RPMI7951 (cell line): ENCODE measurements around the gene PHF20. TPM values are rescaled to one million over a fixed set of nuclear protein-coding genes. Genes with fewer than 3 reads are reported as not detected.
"Not testable (repeated sequence)": the region's sequence is repeated elsewhere in the genome, so short reads cannot be mapped to it uniquely, and the experiment has no call there.

Source experiments
- DNase-seq: peaks from one replicate; pipeline ENCODE4 v3.0.0-alpha.2; 2012; ENCODE audit warnings: low read depth
- total RNA-seq: library from RNA; depleted of rRNA; stranded (reverse); fragments of >200 nt; shearing (Covaris generic); gene quantifications from 2 replicates; pipeline ENCODE4 v1.2.3, GENCODE V29; 2014; rRNA removed

Gene PHF20
- total RNA-seq, 1 experiment from 2014 or later: 60.0 TPM

- DNase-seq: no peak
These were observed 202.4 kb downstream of the PHF20 start for GRCh38 chr20:35974256-35974655.

GRCh38 chr20:35975576-35976373 is 204.0 kb downstream of the PHF20 start:
- no peak for DNase-seq

GRCh38 chr20:35978041-35978513 is 206.3 kb downstream of the PHF20 start:
- no peak for DNase-seq

DNA sequence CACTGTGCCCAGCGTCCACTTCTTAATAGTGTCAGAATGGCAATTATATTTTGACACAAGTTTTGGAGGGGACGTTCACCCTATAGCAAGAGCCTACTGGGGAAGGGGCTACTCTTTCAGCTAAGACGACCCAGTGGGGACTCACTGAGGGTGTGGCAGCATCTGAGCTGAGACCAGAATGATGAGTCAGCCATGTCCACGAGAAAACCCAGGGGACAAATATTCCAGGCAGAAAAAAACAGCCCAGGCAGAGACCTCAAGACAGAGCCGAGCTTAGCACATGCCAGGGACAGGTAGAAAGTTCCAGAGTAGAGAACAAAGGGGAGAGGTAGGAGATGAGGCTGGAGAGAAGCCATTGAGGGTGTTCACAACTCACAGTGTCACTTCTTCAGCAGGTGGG is 207.7 kb downstream of the PHF20 start:
- peak; percentile 19 for DNase-seq

GRCh38 chr20:35981969-35982368 is 210.2 kb downstream of the PHF20 start:
- DNase-seq: no peak

DNA sequence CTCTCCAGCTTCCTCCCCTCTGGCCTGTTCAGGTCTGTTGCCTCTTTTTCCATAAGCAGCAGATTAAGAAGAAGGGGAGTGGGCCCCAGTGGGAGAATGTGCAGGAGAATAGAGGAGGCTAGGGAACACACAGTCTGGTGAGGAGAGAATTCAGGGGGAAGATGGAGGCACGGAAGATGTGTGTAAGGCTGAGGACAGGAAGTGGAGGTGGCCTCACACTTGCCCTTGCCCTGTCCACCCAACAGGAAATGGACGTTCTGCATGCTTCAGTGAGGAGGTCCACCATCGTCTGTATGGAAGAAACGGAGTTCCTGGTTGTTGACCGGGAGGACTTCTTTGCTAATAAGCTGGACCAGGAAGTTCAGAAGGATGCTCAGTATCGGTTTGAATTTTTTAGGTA is 212.6 kb downstream of the PHF20 start:
- DNase-seq: no peak

- no peak for DNase-seq
These were observed 214.0 kb downstream of the PHF20 start for GRCh38 chr20:35985806-35986205.

GRCh38 chr20:35988910-35989463 is 217.2 kb downstream of the PHF20 start:
- peak; percentile 47 for DNase-seq

DNA sequence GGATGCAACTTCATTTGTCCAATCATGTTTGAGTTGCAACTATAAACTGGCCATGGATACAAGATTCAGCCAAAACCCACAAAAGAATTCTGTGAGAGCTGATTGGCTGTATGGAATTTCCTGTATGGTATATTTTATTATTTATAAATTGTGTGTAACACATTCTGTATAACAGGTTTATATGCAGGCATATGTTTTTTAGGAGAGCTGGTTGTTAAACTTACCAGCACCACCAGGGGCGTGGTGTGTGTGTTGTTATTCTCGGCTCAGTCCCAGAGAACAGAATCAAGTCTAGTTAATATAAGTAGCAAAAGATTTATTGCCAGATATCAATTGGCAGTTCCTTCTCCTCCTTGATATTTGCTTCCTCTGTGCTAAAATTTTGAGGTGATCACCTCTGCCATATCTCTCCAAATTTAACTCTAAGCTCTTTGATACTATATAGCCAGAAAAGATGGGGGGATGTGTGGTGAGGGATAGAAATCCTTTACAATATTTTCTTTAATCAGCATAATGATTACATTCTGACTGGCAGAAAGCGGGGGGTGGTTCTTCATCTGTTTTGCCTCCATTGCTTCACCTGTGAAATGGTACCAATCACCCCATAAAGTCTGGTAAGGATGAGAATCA is 219.4 kb downstream of the PHF20 start:
- peak; percentile 32 for DNase-seq

GRCh38 chr20:35992713-35993335 is 221.0 kb downstream of the PHF20 start:
- peak; percentile 73 for DNase-seq

- peak; percentile 76 for DNase-seq
These were observed 223.2 kb downstream of the PHF20 start for GRCh38 chr20:35994994-35995453.

GRCh38 chr20:35996492-35996891 is 224.7 kb downstream of the PHF20 start:
- DNase-seq: not testable (repeated sequence)

Other genes starting within 250 kb of the PHF20 start
- not detected in 2 replicates for gene C20orf173, start 242.4 kb upstream of the PHF20 start, total RNA-seq
- gene ERGIC3, start 229.9 kb upstream of the PHF20 start, total RNA-seq: 570 and 706 TPM in 2 replicates
- gene SPAG4, start 156.2 kb upstream of the PHF20 start, total RNA-seq: 24.9 and 38.5 TPM in 2 replicates
- 301 and 408 TPM in 2 replicates for gene CPNE1, start 107.1 kb upstream of the PHF20 start, total RNA-seq
- gene RBM12, start 107.1 kb upstream of the PHF20 start, total RNA-seq: 33.8 and 41.9 TPM in 2 replicates
- 42.8 and 53.4 TPM in 2 replicates for gene NFS1, start 72.7 kb upstream of the PHF20 start, total RNA-seq
- gene ROMO1, start 72.6 kb upstream of the PHF20 start, total RNA-seq: 624 and 862 TPM in 2 replicates
- 269 and 327 TPM in 2 replicates for gene RBM39, start 29.8 kb upstream of the PHF20 start, total RNA-seq
- 123 and 165 TPM in 2 replicates for gene SCAND1, start 182.5 kb downstream of the PHF20 start, total RNA-seq
- gene CNBD2, start 196.6 kb downstream of the PHF20 start, total RNA-seq: 6.8 and 18.8 TPM in 2 replicates